WI38 (cell line): ENCODE measurements around the gene TMEM108.

ENCODE experiments used
- H3K4me3 ChIP-seq: 2 replicates; pipeline ENCODE4 v1.5.1; 2011; ENCODE audit warnings: low read depth, mild to moderate bottlenecking, control low read depth, low read length
- CTCF ChIP-seq: IDR thresholded peaks from 2 replicates; pipeline ENCODE4 v1.5.1; 2012; ENCODE audit warnings: low read depth, mild to moderate bottlenecking, control low read depth, low read length

TMEM108 gene

DNA sequence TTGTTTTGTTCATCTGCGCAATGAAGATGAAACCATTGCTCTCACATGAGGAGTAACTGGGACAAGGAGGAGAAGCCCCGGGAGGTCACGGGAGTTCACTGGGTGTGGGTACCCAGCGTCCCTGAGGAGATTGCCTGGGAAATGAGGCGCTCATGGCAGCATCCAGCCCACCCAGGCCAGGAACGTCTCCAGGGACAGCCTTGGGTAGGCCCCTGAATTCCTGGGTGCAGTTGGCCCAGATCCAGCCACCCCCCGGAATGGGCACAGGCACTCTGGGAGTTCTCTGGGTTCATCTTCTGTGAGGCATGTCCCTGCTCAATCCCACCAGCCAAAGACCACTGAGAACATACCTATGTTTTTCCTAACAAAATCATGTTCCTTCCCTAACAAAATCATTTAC is 380.2 kb downstream of the TMEM108 start:
- no peak overlapping the region for H3K4me3 ChIP-seq
- no peak for TF ChIP-seq CTCF

GRCh38 chr3:133419151-133419909 is 381.1 kb downstream of the TMEM108 start:
- H3K4me3 ChIP-seq: no peak overlapping the region
- no peak for TF ChIP-seq CTCF

DNA sequence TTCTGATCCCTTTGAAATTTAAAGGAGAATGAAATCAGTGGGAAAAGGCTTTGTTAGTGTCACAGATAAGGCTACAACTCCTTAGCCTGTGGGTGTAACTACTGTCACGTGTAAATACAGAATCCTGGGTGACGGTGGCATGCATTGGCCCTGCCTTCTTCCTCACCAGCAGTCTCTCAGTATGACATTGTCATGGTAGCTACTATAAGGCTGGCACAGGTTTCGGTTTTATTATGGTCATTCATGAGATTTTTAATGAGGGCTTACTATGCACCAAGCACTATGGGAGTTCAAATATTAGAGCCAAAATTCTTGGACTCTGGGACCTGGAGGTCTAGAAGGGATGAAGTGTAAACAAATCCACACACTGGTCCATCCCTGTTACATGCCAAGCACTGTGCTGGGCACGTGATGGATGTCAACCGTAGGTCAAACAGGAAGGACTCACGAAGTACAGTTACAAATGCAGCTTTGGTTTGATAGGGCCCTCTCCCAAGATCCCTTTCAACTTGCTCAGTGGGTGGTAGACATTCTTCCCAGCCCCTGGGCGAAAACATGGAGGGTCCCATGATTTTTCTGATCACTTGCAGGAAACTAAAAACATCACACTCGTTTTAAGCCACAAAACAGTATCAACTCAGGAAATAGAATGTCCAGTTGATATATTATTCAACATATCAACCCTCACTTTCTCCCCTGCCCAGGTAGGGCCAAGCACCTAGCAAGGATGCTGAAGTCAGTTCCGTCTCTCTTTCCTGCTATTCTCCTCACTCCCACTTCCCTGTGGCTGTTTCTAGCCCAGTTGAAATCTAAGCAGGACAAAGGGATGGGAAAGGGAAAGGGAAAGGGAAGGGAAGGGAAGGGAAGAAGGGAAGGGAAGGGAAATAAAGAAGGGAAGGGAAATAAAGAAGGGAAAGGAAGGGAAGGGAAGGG is 387.0 kb downstream of the TMEM108 start:
- TF ChIP-seq CTCF: no peak
- no peak overlapping the region for H3K4me3 ChIP-seq

DNA sequence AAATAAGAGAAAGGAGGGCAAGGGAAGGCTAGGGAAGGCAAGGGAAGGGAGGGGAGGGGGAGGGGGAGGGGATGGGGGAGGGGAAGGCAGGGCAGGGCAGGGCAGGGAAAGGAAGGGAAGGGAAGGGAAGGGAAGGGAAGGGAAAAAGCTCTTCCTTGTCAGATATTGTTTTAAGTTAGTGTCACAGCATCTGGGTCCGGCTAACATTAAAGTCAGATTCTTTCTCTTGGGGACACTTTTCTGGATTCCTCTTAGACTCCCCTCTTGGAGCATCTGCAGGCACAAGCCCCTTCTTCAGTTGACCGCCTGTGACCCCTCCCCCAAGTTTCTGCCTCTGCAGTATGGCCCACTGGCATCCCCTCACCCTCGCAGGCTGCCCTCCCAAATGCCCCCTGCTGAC is 387.7 kb downstream of the TMEM108 start:
- H3K4me3 ChIP-seq: no peak overlapping the region
- no peak for TF ChIP-seq CTCF

DNA sequence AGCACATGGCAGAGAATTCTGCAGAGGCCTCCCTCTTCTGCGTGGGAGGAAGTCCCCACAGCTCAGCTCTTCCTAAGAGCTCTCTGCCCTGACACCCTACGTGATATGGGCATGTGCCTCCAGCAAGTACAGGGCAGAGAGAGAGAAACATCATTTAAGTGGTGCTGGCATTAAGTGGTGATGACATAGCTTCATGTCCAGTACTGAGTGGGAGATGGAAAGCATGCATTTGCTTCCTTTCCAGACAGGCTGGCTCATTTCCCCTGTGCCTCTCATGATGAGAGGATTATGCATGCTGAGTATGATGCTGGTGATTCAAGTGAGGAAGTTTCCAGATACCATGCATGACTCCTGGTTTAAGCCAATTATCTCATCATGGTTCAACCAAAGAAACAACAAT is 388.5 kb downstream of the TMEM108 start:
- no peak for TF ChIP-seq CTCF
- H3K4me3 ChIP-seq: no peak overlapping the region

DNA sequence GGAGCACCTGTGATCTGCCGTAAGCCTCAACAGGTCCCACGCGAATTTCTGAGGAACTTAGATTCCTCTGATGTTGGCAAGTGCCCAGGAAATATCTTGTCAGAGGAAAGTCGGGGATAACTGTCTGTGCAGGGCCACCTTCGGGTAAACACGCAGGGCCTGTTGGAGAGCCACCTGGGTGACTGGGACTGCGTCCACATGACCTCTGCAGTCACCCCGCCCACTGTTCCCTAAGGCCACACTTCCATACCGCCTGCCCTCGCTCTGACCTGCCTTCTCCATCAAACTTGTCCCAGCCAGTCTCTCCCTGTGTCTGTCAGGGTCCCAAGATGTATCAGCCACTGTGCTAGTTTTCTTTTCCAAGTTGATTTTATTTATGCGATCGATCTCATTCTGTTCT is 390.4 kb downstream of the TMEM108 start:
- H3K4me3 ChIP-seq: no peak overlapping the region
- no peak for TF ChIP-seq CTCF

GRCh38 chr3:133429063-133429462 is 390.9 kb downstream of the TMEM108 start:
- no peak for TF ChIP-seq CTCF
- no peak overlapping the region for H3K4me3 ChIP-seq
